Stimulated activated CD8-positive, alpha-beta memory T cell treated with anti-CD3 and anti-CD28 coated beads, Interleukin-15, amount 100 ng/mL, for 48 hours (primary cell): Measurements from ENCODE around the gene NUDT5.
"Not testable (repeated sequence)": the region's sequence is repeated elsewhere in the genome, so short reads cannot be mapped to it uniquely, and the experiment has no call there.

Experiments
- DNase-seq, 2 donors: peaks; one replicate each; pipeline ENCODE4 v3.0.0-alpha.2; 2020; ENCODE audit warnings: low read depth in 2 of 2

NUDT5 gene

DNA sequence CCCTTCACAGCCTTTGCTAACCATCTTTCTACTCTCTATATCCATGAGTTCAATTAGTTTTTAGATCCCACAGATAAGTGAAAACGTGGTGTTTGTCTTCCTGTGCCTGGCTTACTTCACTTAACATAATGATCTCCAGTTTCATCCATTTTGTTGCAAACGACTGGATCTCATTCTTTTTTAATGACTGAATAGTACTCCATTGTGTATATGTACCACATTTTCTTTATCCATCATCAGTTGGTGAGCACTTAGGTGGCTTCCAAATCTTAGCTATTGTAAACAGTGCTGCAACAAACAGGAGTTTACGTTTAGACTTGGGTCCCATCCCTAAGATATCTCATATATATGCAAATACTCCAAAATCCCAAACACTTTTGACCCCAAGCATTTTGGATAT is 9.4 kb upstream of the NUDT5 start:
- DNase-seq, result no peak

- no peak for DNase-seq
Observed at GRCh38 chr10:12202226-12202625, 6.5 kb upstream of the NUDT5 start.

- DNase-seq, result peak in 1 of 2 donors; percentile 21
Observed at GRCh38 chr10:12201543-12201942, 5.9 kb upstream of the NUDT5 start.

GRCh38 chr10:12200850-12201249 is 5.2 kb upstream of the NUDT5 start:
- no peak for DNase-seq

GRCh38 chr10:12198156-12198555 is 2.5 kb upstream of the NUDT5 start:
- DNase-seq, result no peak

GRCh38 chr10:12196531-12197211 is 980 bp upstream of the NUDT5 start:
- DNase-seq, result no peak

DNA sequence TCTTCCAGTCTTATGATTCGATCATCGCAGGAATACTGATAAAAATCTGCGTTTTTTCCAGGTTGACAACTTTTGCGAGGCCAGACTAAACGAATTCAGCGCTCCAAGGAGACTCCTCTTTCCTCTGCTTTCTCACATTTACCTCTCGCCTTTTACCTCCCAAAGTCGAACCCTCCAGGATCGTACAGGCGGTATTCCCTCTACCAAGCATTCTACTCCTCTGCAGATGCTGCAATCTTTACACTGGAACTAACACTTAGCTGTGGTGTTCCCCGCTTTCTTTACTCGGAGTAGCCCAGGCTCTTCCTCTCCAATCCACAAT is 449 bp downstream of the NUDT5 start:
- DNase-seq, result no peak

DNA sequence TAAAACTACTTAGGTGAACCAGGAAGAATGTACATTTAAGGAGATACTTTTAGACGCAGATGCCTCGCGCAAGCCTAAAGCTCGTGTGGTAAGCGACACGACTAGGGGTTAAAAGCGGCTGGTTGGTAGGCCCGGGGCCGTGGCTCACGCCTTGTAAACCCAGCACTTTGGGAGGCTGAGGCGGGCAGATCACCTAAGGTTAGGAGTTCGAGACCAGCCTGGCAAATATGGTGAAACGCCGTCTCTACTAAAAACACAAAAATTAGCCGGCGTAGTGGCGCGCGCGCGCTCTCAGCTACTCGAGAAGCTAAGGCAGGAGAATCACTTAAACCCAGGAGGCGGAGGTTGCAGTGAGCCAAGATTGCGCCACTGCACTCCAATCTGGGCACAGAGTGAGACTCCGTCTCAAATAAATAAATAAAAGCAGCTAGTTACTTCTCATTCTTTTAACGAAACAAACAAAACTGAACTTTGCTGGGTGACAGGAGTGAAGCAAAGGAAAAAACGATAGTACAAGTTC is 879 bp downstream of the NUDT5 start:
- peak in 1 of 2 donors; percentile 4 for DNase-seq

- DNase-seq, result no peak
Observed at GRCh38 chr10:12193193-12193592, 2.5 kb downstream of the NUDT5 start.

- no peak for DNase-seq
Observed at GRCh38 chr10:12191715-12192114, 4.0 kb downstream of the NUDT5 start.

- no peak for DNase-seq
Observed at GRCh38 chr10:12189426-12189825, 6.3 kb downstream of the NUDT5 start.

DNA sequence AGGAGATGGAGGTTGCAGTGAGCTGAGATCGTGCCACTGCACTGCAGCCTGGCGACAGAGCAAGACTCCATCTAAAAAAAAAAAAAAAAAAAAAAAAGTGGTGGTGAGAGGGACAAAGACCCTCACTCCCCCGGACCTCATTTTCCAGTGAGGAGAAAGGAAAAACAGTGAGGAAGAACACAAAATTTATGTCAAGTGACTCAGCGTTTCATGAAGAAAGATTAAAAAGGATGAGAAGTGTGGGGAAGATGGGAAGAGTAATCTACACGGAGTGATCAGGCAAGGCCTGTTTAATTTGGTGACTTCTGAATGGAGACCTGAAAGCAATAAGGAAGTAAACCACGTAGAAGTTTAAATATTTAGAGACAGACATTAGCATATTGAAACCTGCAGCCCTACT is 7.0 kb downstream of the NUDT5 start:
- DNase-seq, result no peak

GRCh38 chr10:12187321-12187905 is 8.3 kb downstream of the NUDT5 start:
- no peak for DNase-seq

GRCh38 chr10:12186323-12186722 is 9.4 kb downstream of the NUDT5 start:
- peak in 1 of 2 donors; percentile 20 for DNase-seq

DNA sequence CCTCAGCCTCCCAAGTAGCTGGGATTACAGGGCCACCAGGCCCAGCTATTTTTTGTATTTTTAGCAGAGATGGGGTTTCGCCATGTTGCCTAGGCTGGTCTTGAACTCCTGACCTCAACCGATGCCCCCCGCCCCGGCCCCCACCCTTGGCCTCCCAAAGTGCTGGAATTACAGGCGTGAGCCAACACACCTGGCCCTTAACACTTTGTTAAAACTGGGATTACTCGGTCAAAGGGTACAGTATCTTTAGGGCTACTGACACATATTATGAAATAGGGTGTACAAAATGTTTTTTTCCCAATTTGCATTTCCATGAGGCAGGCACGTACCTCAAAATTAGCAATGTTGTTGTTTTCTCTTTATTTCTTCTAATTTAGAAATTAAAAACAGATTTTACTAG is 11.5 kb downstream of the NUDT5 start:
- DNase-seq, result no peak

GRCh38 chr10:12181065-12181775 is 14.5 kb downstream of the NUDT5 start:
- DNase-seq, result peak; percentile 69 to 72

GRCh38 chr10:12180221-12180974 is 15.3 kb downstream of the NUDT5 start:
- DNase-seq, result no peak

GRCh38 chr10:12179606-12180170 is 16.0 kb downstream of the NUDT5 start:
- no peak for DNase-seq

- peak in 1 of 2 donors; percentile 41 for DNase-seq
Observed at GRCh38 chr10:12177642-12178041, 18.0 kb downstream of the NUDT5 start.

DNA sequence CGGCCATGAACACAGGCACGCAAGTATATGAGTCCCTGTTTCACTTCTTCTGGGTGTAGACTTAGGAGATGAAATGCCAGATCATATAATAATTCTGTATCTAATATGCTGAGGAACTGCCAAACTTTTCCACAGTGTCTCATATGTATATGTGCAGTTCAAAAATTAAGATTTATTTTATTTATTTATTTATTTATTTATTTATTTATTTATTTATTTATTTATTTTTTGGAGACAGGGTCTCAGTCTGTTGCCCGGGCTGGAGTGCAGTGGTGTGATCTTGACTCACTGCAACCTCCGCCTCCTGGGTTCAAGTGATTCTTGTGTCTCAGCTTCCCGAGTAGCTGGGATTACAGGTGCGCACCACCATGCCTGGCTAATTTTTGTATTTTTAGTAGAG is 24.2 kb downstream of the NUDT5 start:
- DNase-seq, result not testable (repeated sequence)

DNA sequence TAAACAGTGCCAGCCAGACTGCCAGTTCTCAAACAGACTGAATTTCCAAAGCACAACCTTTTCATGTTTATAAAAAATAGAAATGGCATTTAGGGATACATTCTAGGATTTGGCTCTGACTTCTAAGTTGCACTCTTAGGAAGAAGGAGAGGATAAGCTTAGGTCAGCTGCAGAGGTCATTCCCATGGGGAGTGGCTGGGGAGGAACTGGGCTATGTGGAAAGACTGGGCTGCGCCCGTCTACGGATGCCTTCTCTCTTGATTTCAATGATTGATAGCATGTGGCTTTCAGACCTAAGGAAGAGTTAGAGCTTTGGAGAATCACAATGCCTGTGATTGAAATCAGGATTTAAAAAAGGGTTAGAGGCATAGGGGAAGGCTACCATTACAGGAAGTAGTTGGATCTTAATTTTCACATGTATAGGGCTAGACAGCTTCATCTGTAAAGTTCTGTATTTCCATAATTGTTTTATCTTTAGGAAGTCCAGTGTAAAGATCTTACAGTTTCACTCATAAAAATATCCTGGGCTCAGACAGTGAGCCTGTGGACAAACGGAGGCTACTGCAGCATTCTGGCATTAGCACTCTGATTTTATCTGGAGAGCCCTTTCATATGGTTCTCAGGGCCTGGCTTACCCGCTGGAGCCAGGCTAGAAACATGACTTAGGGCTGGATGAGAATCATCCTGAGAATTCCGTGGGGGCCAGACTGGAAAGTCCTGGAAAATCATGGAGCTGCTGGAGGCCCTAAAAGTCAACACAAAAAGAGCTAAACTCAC is 29.5 kb downstream of the NUDT5 start:
- no peak for DNase-seq
